Neural progenitor cell (in vitro differentiated cells): ENCODE data around the gene PCDHB16.
"Not testable (repeated sequence)": the region's sequence is repeated elsewhere in the genome, so short reads cannot be mapped to it uniquely, and the experiment has no call there.

Experiments
- CTCF ChIP-seq: fragments of 200-600 bp; sonication (generic); IDR thresholded peaks from 2 replicates; pipeline ENCODE4 v1.5.1; 2017; ENCODE audit warnings: antibody characterized with exemption, mild to moderate bottlenecking
- EZH2 ChIP-seq: fragments of 200-600 bp; sonication (generic); IDR thresholded peaks from 2 replicates; pipeline ENCODE4 v1.6.1; 2017; ENCODE audit warnings: antibody characterized with exemption, mild to moderate bottlenecking, moderate library complexity
- EZH2phosphoT487 ChIP-seq: fragments of 200-600 bp; sonication (generic); IDR thresholded peaks from 2 replicates; pipeline ENCODE4 v1.6.1; 2017; ENCODE audit warnings: antibody characterized with exemption

- TF ChIP-seq CTCF, EZH2, EZH2phosphoT487: not testable (repeated sequence)
Measured at GRCh38 chr5:141210849-141211248, 28.7 kb downstream of the PCDHB16 start.
